HepG2 (cell line): ENCODE results near the gene PEX11B. TPM values are rescaled to one million over a fixed set of nuclear protein-coding genes. Genes with fewer than 3 reads are reported as not detected.

Experiments used
- ADNP ChIP-seq: sonication (generic); formaldehyde crosslinking; IDR thresholded peaks from 2 replicates; pipeline ENCODE4 v1.4.0; 2020; ENCODE audit warnings: missing genetic modification reagents
- HNRNPL ChIP-seq: fragments of 200-400 bp; formaldehyde crosslinking; IDR thresholded peaks from 2 replicates; pipeline ENCODE4 v1.6.1; 2017; ENCODE audit warnings: mild to moderate bottlenecking, low read depth, low read length
- KDM5A ChIP-seq: fragments of 200-600 bp; sonication (generic); IDR thresholded peaks from 2 replicates; pipeline ENCODE4 v1.7.0; 2018; ENCODE audit warnings: antibody characterized with exemption, mild to moderate bottlenecking, low read length, borderline replicate concordance
- RCOR2 ChIP-seq: IDR thresholded peaks from 2 replicates; pipeline ENCODE4 v1.6.1; 2016; ENCODE audit warnings: missing biosample characterization, missing genetic modification reagents
- SKI ChIP-seq: fragments of 450-650 bp; IDR thresholded peaks from one replicate; pipeline ENCODE4 v1.6.1; 2018; ENCODE audit warnings: mild to moderate bottlenecking; ENCODE audit not compliant: partially characterized antibody
- SNAPC2 ChIP-seq: sonication (generic); formaldehyde crosslinking; IDR thresholded peaks from 2 replicates; pipeline ENCODE4 v1.8.1; 2022; ENCODE audit warnings: mild to moderate bottlenecking, missing genetic modification reagents
- SOX6 ChIP-seq, 2 experiments: fragments of 450-650 bp in 1 of 2; sonication (generic) in 1 of 2; formaldehyde crosslinking in 1 of 2; IDR thresholded peaks; 2 replicates each; pipeline versions ENCODE4 v1.4.0 to v1.6.1; 2017 to 2020; ENCODE audit warnings: antibody characterized with exemption in 1 of 2, mild to moderate bottlenecking in 1 of 2, missing genetic modification reagents in 1 of 2
- SUZ12 ChIP-seq: fragments of 150-350 bp; IDR thresholded peaks from 2 replicates; pipeline ENCODE4 v1.6.1; 2014; ENCODE audit warnings: low read depth, low read length
- ZNF253 ChIP-seq: sonication (generic); formaldehyde crosslinking; IDR thresholded peaks from 2 replicates; pipeline ENCODE4 v1.8.0; 2022; ENCODE audit warnings: mild to moderate bottlenecking, missing genetic modification reagents, borderline replicate concordance
- ZNF382 ChIP-seq: sonication (generic); formaldehyde crosslinking; IDR thresholded peaks from 2 replicates; pipeline ENCODE4 v1.5.0; 2020; ENCODE audit warnings: missing genetic modification reagents, mild to moderate bottlenecking, borderline replicate concordance
- ZNF432 ChIP-seq: sonication (generic); formaldehyde crosslinking; IDR thresholded peaks from 2 replicates; pipeline ENCODE4 v1.5.0; 2020; ENCODE audit warnings: missing genetic modification reagents, mild to moderate bottlenecking, borderline replicate concordance
- ZNF484 ChIP-seq: sonication (generic); formaldehyde crosslinking; IDR thresholded peaks from 2 replicates; pipeline ENCODE4 v1.5.1; 2020; ENCODE audit warnings: mild to moderate bottlenecking, low read depth, missing genetic modification reagents, borderline replicate concordance
- ZNF746 ChIP-seq: sonication (generic); formaldehyde crosslinking; IDR thresholded peaks from 2 replicates; pipeline ENCODE4 v1.8.0; 2022; ENCODE audit warnings: mild to moderate bottlenecking, missing genetic modification reagents
- polyA plus RNA-seq, 8 experiments: library from polyadenylated mRNA; depleted of rRNA in 3 of 8; stranded (reverse) in 7 of 8; unstranded in 1 of 8; fragments of >200 nt; fragmentation: Illumina TruSeq in 4 of 8; extraction: Trizol in 4 of 8; gene quantifications; 2 replicates each; pipeline versions ENCODE4 v1.2.1 to v1.2.3, GENCODE V29; 2011 to 2016; ENCODE audit warnings: low read depth in 4 of 8, missing spikeins in 1 of 8, mixed read lengths in 1 of 8; ENCODE audit not compliant: insufficient read depth in 1 of 8
- total RNA-seq, 5 experiments: library from RNA; depleted of rRNA; stranded (reverse); fragments of >200 nt; fragmentation: Illumina TruSeq; extraction: Trizol; gene quantifications; 2 replicates each; pipeline ENCODE4 v1.2.3, GENCODE V29; 2016; ENCODE audit warnings: low read depth in 1 of 5
- TF ChIP-seq, protein P1 (sequence below): sonication (generic); formaldehyde crosslinking; IDR thresholded peaks from 2 replicates; pipeline ENCODE4 v1.8.1; 2023; ENCODE audit warnings: mild to moderate bottlenecking, inconsistent platforms, moderate library complexity, missing genetic modification reagents, borderline replicate concordance
- TF ChIP-seq, protein P2 (sequence below): sonication (generic); formaldehyde crosslinking; IDR thresholded peaks from 2 replicates; pipeline ENCODE4 v1.8.0; 2022; ENCODE audit warnings: mild to moderate bottlenecking, missing genetic modification reagents, moderate library complexity
- TF ChIP-seq, protein P3 (sequence below): sonication (generic); formaldehyde crosslinking; IDR thresholded peaks from 2 replicates; pipeline ENCODE4 v1.4.0; 2020; ENCODE audit warnings: missing genetic modification reagents
- TF ChIP-seq, protein P4 (sequence below): sonication (generic); formaldehyde crosslinking; conservative IDR thresholded peaks from 2 replicates; pipeline ENCODE4 v1.8.0; 2022; ENCODE audit warnings: mild to moderate bottlenecking, moderate library complexity, missing genetic modification reagents
- TF ChIP-seq, protein P5 (sequence below): sonication (generic); formaldehyde crosslinking; IDR thresholded peaks from 2 replicates; pipeline ENCODE4 v1.5.0; 2020; ENCODE audit warnings: missing genetic modification reagents
- TF ChIP-seq, protein P6 (sequence below): sonication (generic); formaldehyde crosslinking; IDR thresholded peaks from 2 replicates; pipeline ENCODE4 v1.5.0; 2020; ENCODE audit warnings: missing genetic modification reagents

The PEX11B gene
- total and polyA plus RNA-seq, 2 of the 13 experiments (the other 11 are each of a cell fraction or from before 2014, with no cell fraction given), result 21.6 to 48.4 TPM

DNA sequence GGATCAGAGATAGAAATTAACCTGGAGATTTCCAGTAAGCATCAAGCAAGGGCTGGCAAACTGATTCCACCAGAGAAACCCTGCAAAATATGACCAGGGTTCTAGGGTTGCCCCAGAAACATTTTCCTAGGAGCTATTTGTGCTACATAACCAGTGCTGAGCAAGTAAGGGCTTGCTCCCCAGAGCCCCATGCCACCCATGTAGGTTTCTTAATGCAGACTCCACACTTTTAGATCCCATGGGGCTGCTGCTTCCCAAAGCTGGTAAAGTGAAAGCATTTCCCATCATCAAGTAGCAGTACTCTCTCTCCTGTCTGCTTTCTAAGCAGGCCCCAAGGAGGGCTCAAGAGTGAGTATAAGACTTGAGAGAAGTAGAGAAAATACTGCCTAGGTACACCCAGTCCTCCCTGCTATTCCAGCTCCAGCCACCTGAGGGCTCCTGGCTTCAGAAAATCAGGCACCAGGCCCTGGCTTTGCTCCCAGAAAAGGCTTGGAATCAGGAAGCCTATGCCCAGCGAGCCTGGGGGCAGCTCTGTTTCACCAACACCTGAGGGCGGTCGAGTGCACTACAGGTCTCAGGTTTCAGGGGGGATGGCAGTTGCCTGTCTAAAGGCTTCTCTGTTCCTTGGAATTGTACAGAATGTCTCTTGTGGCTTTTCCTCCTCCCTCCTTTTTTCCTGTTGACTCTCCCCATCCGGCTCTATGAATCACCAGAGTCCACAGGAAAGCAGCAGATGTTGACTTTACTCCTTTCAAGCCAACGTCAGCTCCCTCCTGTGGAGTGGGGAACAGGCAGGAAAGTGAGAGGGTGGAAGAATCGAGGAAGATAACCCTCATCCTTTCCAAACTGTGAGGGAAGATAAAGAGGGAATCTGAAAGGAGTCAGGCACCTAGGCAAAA lies 26.7 kb downstream of the PEX11B start (continued):
- TF ChIP-seq ZNF746 (CRISPR knock-in tag), result peak; percentile 84
- TF ChIP-seq, protein P1, sequence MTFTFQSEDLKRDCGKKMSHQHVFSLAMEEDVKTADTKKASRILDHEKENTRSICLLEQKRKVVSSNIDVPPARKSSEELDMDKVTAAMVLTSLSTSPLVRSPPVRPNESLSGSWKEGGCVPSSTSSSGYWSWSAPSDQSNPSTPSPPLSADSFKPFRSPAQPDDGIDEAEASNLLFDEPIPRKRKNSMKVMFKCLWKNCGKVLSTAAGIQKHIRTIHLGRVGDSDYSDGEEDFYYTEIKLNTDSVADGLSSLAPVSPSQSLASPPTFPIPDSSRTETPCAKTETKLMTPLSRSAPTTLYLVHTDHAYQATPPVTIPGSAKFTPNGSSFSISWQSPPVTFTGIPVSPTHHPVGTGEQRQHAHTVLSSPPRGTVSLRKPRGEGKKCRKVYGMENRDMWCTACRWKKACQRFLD (CRISPR knock-in tag), result no peak
- no peak for TF ChIP-seq ZNF382 (CRISPR knock-in tag)
- no peak for TF ChIP-seq KDM5A
- peak; percentile 59; the same call in 1 of the 2 replicates for TF ChIP-seq SNAPC2 (CRISPR knock-in tag)
- no peak for TF ChIP-seq SOX6 (IDR thresholded peaks at IDR 0.05)
- TF ChIP-seq SOX6 (CRISPR knock-in tag; IDR thresholded peaks at IDR 0.05), result peak; percentile 81
- no peak for TF ChIP-seq ZNF253 (CRISPR knock-in tag)
- TF ChIP-seq, protein P2, sequence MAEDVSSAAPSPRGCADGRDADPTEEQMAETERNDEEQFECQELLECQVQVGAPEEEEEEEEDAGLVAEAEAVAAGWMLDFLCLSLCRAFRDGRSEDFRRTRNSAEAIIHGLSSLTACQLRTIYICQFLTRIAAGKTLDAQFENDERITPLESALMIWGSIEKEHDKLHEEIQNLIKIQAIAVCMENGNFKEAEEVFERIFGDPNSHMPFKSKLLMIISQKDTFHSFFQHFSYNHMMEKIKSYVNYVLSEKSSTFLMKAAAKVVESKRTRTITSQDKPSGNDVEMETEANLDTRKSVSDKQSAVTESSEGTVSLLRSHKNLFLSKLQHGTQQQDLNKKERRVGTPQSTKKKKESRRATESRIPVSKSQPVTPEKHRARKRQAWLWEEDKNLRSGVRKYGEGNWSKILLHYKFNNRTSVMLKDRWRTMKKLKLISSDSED, result no peak
- TF ChIP-seq RCOR2 (CRISPR knock-in tag), result peak; percentile 79
- TF ChIP-seq, protein P3, sequence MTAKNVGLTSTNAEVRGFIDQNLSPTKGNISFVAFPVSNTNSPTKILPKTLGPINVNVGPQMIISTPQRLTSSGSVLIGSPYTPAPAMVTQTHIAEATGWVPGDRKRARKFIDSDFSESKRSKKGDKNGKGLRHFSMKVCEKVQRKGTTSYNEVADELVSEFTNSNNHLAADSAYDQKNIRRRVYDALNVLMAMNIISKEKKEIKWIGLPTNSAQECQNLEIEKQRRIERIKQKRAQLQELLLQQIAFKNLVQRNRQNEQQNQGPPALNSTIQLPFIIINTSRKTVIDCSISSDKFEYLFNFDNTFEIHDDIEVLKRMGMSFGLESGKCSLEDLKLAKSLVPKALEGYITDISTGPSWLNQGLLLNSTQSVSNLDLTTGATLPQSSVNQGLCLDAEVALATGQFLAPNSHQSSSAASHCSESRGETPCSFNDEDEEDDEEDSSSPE, result no peak
- peak; percentile 64 for TF ChIP-seq SKI
- TF ChIP-seq ADNP (CRISPR knock-in tag), result no peak
- no peak for TF ChIP-seq HNRNPL
- TF ChIP-seq, protein P4, sequence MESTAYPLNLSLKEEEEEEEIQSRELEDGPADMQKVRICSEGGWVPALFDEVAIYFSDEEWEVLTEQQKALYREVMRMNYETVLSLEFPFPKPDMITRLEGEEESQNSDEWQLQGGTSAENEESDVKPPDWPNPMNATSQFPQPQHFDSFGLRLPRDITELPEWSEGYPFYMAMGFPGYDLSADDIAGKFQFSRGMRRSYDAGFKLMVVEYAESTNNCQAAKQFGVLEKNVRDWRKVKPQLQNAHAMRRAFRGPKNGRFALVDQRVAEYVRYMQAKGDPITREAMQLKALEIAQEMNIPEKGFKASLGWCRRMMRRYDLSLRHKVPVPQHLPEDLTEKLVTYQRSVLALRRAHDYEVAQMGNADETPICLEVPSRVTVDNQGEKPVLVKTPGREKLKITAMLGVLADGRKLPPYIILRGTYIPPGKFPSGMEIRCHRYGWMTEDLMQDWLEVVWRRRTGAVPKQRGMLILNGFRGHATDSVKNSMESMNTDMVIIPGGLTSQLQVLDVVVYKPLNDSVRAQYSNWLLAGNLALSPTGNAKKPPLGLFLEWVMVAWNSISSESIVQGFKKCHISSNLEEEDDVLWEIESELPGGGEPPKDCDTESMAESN (CRISPR knock-in tag), result no peak
- TF ChIP-seq, protein P5, sequence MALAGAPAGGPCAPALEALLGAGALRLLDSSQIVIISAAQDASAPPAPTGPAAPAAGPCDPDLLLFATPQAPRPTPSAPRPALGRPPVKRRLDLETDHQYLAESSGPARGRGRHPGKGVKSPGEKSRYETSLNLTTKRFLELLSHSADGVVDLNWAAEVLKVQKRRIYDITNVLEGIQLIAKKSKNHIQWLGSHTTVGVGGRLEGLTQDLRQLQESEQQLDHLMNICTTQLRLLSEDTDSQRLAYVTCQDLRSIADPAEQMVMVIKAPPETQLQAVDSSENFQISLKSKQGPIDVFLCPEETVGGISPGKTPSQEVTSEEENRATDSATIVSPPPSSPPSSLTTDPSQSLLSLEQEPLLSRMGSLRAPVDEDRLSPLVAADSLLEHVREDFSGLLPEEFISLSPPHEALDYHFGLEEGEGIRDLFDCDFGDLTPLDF (CRISPR knock-in tag), result no peak
- TF ChIP-seq ZNF432 (CRISPR knock-in tag), result no peak
- TF ChIP-seq, protein P6, sequence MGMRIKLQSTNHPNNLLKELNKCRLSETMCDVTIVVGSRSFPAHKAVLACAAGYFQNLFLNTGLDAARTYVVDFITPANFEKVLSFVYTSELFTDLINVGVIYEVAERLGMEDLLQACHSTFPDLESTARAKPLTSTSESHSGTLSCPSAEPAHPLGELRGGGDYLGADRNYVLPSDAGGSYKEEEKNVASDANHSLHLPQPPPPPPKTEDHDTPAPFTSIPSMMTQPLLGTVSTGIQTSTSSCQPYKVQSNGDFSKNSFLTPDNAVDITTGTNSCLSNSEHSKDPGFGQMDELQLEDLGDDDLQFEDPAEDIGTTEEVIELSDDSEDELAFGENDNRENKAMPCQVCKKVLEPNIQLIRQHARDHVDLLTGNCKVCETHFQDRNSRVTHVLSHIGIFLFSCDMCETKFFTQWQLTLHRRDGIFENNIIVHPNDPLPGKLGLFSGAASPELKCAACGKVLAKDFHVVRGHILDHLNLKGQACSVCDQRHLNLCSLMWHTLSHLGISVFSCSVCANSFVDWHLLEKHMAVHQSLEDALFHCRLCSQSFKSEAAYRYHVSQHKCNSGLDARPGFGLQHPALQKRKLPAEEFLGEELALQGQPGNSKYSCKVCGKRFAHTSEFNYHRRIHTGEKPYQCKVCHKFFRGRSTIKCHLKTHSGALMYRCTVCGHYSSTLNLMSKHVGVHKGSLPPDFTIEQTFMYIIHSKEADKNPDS (CRISPR knock-in tag), result no peak
- no peak for TF ChIP-seq SUZ12
- no peak for TF ChIP-seq ZNF484 (CRISPR knock-in tag)
